DMS114 treated with DMSO at 0.1 percent for 48 hours (cell line): ENCODE measurements around the gene EMC10.
"Not testable (repeated sequence)": the region's sequence is repeated elsewhere in the genome, so short reads cannot be mapped to it uniquely, and the experiment has no call there.

Experiments
- DNase-seq: peaks from one replicate; lab custom pipeline; 2025; ENCODE audit not compliant: unreplicated experiment; lab: John Stamatoyannopoulos, UW

EMC10 gene

DNA sequence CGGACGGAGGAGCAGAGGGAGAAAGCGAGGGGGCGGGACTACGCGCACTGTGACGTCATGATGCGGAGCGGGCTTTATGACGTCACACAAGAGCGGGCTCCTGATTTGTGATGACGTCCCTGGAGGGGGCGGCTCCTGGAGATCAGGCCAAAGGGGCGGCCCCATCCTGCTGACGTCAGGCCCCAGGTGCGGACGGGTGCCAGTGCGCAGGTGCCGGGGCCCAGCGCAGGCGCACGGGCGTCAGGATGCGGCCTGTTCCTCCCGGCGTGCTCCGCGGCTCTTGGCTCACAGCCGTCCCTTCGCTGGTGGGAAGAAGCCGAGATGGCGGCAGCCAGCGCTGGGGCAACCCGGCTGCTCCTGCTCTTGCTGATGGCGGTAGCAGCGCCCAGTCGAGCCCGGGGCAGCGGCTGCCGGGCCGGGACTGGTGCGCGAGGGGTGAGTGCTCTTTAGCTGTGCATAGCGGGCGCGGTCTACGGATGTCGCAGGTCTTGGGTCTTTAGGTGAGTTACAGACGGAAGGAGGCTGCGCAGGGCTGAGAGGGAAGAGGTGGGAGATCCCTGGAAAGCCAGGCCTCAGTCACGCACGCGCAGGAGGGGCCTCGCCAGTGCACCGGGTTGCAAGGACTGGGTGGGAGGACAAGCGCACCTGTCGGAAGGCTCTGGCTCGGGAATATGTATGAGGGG lies at the start of gene EMC10, which contains the start of gene GARIN5A:
Gene EMC10, plus strand, starts transcription at position 284 of the 683 bp plus-strand sequence. Its CDS starts 38 bp downstream, at position 322.
Gene GARIN5A, minus strand, starts transcription at position 625 of the 683 bp plus-strand sequence. Its CDS starts 460 bp downstream, at position 165.
- DNase-seq, result peak; percentile 49

- DNase-seq, result no peak
Observed at GRCh38 chr19:50427318-50427925, 48.9 kb upstream of the EMC10 start.

GRCh38 chr19:50427997-50428425 lies 48.3 kb upstream of the EMC10 start:
- DNase-seq, result no peak

DNA sequence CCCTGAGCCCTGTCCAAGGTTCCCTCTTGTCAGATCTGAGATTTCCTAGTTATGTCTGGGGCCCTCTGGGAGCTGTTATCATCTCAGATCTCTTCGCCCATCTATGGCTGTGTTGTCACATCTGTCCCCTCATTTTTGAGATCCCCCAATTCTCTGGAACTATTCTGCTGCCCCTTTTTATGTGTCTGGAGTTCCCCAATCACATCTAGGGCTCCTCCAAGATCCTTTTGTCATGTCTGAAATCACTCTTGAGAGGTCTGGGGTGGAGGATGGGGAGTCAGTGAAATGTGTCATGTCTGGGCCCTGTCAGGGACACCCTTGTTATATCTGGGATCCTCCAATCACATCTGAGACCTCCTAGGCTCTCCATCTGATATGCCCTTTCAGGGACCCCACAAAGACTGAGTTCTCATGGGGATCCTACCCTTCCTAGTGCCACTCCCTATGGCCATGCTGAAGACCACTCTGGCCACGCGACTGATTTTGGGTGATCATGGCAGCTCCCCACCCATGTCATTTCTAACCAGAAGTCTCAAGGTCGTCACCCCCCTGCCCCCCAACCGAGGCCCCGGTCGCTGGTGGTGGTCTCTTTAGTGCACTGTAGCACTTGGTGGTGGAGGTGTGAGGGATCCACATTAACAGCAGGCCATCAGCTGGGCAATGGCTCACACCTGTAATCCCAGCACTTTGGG lies 47.4 kb upstream of the EMC10 start:
- DNase-seq, result no peak

DNA sequence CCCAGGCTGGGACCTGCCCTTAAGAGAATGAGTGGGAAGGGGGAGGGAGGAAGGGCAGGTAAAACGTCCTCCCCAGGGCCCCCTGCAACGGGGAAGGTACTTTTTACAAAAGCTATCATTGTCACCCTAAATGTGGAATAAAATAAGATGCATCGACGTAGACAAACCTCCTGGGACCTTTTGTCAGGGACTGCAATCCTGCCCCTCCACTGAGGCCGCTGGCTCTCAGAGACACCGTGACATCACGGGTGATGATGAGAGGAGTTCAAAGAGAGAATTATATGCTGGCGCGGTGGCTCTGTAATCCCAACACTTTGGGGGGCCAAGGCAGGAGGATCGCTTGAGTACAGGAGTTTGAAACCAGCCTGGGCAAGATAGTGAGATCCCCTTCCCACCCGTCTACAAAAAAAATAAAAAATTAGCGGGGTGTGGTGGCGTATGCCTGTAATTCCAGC lies 45.4 kb upstream of the EMC10 start:
- DNase-seq, result no peak

DNA sequence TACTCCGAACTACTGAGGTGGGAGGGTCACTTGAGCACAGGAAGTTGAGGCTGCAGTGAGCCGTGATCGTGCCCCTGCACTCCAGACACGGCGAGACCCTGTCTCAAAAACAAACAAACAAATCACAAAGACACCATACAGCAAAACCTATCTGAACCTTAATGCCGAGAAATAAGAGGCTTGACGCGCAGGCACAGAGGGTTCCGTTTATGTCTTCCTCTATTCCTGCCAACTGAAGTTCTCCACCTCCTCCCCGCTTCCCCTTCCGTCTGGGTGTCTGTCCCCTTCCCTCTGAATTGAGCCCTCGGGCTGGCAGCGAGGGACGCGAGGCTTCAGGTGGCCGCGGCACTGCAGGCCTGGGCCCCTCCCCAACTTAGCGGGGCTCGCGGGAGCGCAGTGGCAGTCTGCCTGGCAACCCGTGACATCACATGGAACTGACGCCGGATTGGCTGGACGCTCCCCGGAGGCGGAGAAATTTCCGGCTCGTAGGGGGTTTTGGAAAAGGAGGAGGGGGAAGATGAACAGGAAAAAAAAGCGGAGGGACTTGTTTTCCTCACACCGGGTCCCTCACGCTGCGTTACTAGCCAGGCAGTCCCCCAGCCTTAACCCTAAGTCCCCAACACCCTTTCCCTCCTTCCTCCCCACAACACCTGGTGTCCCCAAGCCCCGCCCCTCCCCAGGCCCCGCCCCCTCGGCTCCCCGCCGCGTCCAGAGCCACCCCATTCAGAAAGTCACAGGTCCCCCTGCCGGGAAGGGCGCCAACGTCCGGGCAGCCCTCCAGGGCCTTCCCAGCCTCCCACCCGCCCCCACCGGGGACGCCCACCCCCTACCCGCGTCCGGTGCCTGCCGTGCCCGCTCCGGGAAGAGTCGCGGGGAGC lies 44.7 kb upstream of the EMC10 start:
- DNase-seq, result peak; percentile 40

DNA sequence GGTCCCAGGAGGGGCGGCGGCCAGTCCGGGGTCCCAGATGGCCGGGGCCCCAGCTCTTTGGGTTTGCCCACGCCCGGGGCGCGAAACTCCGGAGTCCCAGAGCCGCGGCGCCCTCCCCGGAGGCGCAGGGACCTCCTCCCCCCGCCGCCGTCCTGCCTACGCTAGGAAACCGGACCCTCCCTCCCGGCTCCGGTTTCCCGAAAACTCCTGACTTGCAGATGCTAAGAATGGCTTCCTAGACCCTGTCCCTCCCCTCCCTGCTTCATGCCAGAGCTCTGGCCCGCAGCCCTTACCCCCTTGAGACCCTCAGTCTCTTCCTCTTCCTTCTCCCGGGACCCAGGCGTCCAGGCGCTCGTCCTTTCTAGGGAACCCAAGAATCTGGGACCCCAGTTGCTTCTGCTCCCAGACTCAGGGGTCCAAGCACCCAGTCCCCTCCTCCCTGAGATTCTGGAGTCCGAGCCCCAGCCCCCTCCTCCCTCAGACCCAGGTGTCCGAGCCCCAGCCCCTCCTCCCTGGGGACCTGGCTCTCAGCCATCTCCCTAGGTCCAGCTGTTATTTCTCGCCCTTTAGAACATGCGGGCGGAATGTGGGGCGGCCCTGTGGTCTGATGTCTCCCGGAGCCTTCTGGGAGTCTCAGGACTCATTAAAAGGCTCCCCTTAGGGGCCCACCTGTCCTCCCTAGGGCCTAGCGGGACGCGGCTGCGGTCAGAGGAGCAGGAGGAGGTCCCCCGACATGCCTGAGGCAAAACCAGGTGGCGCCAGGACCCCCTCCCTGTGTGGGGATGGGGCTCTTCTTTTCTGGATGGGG lies 43.9 kb upstream of the EMC10 start, which contains the start of gene MYBPC2:
Gene MYBPC2, plus strand, starts transcription at position 672 of the 808 bp plus-strand sequence. Its CDS starts 62 bp downstream, at position 734.
- no peak for DNase-seq

DNA sequence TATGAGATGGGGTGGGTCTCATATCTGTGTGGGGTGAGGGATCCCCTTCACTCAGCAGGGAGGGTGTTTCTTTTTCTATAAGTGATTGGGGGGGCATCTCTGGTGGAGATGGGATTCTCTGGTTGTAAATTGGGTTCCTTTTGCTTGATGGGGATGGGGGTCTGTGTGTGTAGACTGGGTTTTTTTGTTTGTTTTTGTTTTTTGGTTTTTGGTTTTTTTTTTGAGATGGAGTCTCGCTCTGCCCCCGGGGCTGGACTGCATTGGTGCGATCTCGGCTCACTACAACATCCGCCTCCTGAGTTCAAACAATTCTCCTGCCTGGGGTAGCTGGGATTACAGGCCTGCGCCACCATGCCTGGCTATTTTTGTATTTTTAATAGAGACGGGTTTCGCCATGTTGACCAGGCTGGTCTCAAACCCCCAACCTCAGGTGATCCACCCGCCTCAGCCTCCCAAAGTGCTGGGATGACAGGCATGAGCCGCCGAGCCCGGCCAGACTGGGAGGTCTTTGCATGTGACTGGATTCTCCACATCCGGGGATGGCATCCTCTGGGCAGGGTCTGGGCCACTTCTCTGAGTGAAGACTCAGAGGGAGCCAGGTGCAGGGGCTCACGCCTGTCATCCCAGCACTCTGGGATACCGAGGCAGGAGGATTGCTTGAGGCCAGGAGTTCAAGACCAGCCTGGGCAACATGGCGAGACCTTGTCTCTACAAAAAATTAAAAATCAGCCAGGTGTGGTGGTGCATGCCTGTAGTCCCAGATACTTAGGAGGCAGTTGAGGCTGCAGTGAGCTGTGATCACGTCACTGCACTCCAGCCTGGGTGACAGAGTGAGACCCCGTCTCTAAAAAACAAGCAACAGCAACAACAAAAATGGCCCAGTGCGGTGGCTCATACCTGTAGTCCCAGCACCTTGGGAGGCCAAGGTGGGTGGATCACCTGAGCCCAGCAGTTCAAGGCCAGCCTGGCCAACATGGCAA lies 42.8 kb upstream of the EMC10 start:
- DNase-seq, result no peak

GRCh38 chr19:50434525-50434924 lies 41.8 kb upstream of the EMC10 start:
- no peak for DNase-seq

GRCh38 chr19:50435221-50435620 lies 41.1 kb upstream of the EMC10 start:
- no peak for DNase-seq

GRCh38 chr19:50435627-50436026 lies 40.7 kb upstream of the EMC10 start:
- DNase-seq, result no peak

DNA sequence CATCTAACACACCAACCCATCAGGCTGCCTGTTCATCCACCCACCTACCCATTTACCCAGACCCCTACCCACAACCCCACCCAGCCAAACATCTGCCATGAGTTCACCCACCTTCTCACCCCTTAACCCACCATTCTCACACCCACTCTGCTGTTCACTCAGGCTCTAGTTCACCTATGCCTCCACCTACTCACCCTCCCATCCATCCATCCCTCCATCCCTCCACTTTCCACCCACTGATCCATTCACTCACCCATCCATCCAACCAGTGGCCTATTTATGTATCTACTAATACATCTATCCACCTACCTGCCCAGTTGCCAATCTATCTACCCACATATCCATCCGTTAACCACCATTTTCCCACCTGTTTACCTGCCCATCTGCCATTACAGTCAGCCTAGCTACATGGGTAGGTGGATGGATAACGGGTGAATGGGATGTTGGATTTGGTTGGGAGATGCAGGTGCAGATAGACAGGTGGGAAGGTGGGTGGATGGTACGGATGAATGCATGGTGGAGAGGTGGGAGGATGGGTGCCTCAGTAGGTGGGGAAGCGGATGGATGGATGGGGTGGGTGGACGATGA lies 38.4 kb upstream of the EMC10 start:
- no peak for DNase-seq

GRCh38 chr19:50439130-50439529 lies 37.2 kb upstream of the EMC10 start:
- DNase-seq, result not testable (repeated sequence)

DNA sequence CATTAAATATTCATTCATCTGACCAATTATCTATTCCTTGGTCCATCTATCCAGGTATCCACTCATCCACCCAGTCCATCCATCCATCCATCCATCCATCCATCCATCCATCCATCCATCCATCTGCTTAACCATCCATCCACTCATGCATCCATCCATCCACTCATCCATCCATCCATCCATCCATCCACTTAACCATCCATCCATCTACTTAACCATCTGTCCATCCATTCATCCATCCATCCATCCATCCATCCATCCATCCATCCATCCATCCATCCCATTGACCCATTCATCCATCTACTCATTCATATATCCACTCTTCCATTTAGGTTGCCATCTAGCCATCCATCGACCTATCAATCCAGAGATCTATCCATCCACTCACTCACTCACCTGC lies 32.2 kb upstream of the EMC10 start:
- DNase-seq, result no peak

- DNase-seq, result no peak
Observed at GRCh38 chr19:50447053-50447452, 29.3 kb upstream of the EMC10 start.

DNA sequence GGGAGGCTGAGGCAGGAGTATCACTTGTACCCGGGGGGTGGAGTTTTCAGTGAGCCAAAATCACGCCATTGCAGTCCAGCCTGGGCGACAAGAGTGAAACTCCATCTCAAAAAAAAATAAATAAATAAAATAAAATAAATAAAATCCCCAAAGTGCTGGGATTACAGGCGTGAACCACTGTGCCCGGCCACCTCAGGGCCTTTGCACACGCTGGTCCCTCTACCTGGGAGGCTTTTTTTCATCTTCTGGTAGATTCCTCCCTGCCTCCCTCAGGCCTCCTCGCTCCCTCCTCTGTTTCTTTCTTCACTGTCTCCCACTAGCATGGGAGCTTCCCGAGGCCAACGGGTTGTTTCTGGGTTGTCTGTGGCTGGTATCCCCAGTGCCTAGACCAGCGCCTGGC lies 28.6 kb upstream of the EMC10 start:
- no peak for DNase-seq

GRCh38 chr19:50449236-50449899 lies 26.9 kb upstream of the EMC10 start:
- no peak for DNase-seq
